Hepatocyte (in vitro differentiated cells): ENCODE results near the gene DNAH6. TPM values are rescaled to one million over a fixed set of nuclear protein-coding genes. Genes with fewer than 3 reads are reported as not detected.

Source experiments
- DNase-seq: peaks from one replicate; pipeline ENCODE4 v3.0.0-alpha.2; 2016; ENCODE audit warnings: low spot score
- H2AFZ ChIP-seq: fragments of 200-600 bp; sonication (generic); 2 replicates; pipeline ENCODE4 v1.6.0; 2016; ENCODE audit warnings: antibody characterized with exemption, mild to moderate bottlenecking
- H3K27ac ChIP-seq: fragments of 200-600 bp; sonication (generic); 2 replicates; pipeline ENCODE4 v1.5.1; 2016; ENCODE audit warnings: mild to moderate bottlenecking
- H3K27me3 ChIP-seq: fragments of 200-600 bp; sonication (generic); 2 replicates; pipeline ENCODE4 v1.6.1; 2016
- H3K36me3 ChIP-seq: fragments of 200-600 bp; sonication (generic); replicated peaks from 2 replicates; pipeline ENCODE4 v1.5.1; 2016; ENCODE audit warnings: low read depth; ENCODE audit not compliant: insufficient read depth
- H3K4me1 ChIP-seq: fragments of 200-600 bp; sonication (generic); 2 replicates; pipeline ENCODE4 v1.5.1; 2016; ENCODE audit warnings: mild to moderate bottlenecking, moderate library complexity; ENCODE audit not compliant: insufficient read depth
- H3K4me2 ChIP-seq: fragments of 200-600 bp; sonication (generic); 2 replicates; pipeline ENCODE4 v1.6.0; 2016
- H3K4me3 ChIP-seq: fragments of 200-600 bp; sonication (generic); 2 replicates; pipeline ENCODE4 v1.5.1; 2016; ENCODE audit warnings: mild to moderate bottlenecking
- H3K79me2 ChIP-seq: fragments of 200-600 bp; sonication (generic); 2 replicates; pipeline ENCODE4 v1.6.0; 2017; ENCODE audit warnings: mild to moderate bottlenecking
- H3K9me2 ChIP-seq: fragments of 200-600 bp; sonication (generic); replicated peaks from 2 replicates; pipeline ENCODE4 v1.6.0; 2017; ENCODE audit warnings: mild to moderate bottlenecking; ENCODE audit not compliant: insufficient read depth
- H3K9me3 ChIP-seq: fragments of 200-600 bp; sonication (generic); 2 replicates; pipeline ENCODE4 v1.5.1; 2016; ENCODE audit warnings: low read depth, mild to moderate bottlenecking
- H4K20me1 ChIP-seq: fragments of 200-600 bp; sonication (generic); 2 replicates; pipeline ENCODE4 v1.6.0; 2016; ENCODE audit warnings: mild to moderate bottlenecking; ENCODE audit not compliant: insufficient read depth, poor library complexity, severe bottlenecking
- CTCF ChIP-seq: fragments of 200-600 bp; sonication (generic); IDR thresholded peaks from 2 replicates; pipeline ENCODE4 v1.5.1; 2016; ENCODE audit warnings: antibody characterized with exemption, mild to moderate bottlenecking; ENCODE audit not compliant: poor library complexity
- EZH2 ChIP-seq: fragments of 200-600 bp; sonication (generic); IDR thresholded peaks from 2 replicates; pipeline ENCODE4 v1.6.1; 2016; ENCODE audit warnings: antibody characterized with exemption, mild to moderate bottlenecking, borderline replicate concordance
- EZH2phosphoT487 ChIP-seq: fragments of 200-600 bp; sonication (generic); IDR thresholded peaks from one replicate; pipeline ENCODE4 v1.6.1; 2018; ENCODE audit warnings: antibody characterized with exemption, mild to moderate bottlenecking, low read depth, moderate library complexity; ENCODE audit not compliant: unreplicated experiment, severe bottlenecking
- WGBS: methylation state at CpG from one replicate; pipeline ENCODE4 v1.1.6; 2016; ENCODE audit warnings: low lambda C conversion rate; ENCODE audit errors: missing lambda C conversion rate; 5-methylcytosine and 5-hydroxymethylcytosine counted together
- polyA plus RNA-seq: library from polyadenylated mRNA; unstranded; fragments of >200 nt; fragmentation: Nextera tagmentation; extraction: Ambion mirVana; gene quantifications from 2 replicates; pipeline ENCODE4 v1.2.1, GENCODE V29; 2016
- total RNA-seq: library from RNA; depleted of rRNA; stranded (reverse); fragments of >200 nt; gene quantifications from 2 replicates; pipeline ENCODE4 v1.2.3, GENCODE V29; 2014

The DNAH6 gene
- total and polyA plus RNA-seq, 2 experiments from 2014 or later = 1.0 to 1.2 TPM

GRCh38 chr2:84641021-84641420 lies 124.7 kb downstream of the DNAH6 start:
- Histone ChIP-seq H3K79me2 (no peaks in the 10 kb centered on the region), H3K4me3 (no peak overlapping the region), H3K9me2 (no peaks in the 10 kb centered on the region), H4K20me1 (no peaks in the 10 kb centered on the region), H3K27me3 (no peaks in the 10 kb centered on the region), H2AFZ (no peak overlapping the region), H3K27ac (no peak overlapping the region), H3K36me3 (no peaks in the 10 kb centered on the region), H3K4me2 (no peak overlapping the region), H3K4me1 (no peaks in the 10 kb centered on the region), H3K9me3 (no peaks in the 10 kb centered on the region)
- WGBS = 77% methylated on average over 1 of the region's 1 CpG
- TF ChIP-seq EZH2phosphoT487 (no peak), EZH2 (no peak), CTCF (no peak)
- DNase-seq = no peak

GRCh38 chr2:84643991-84644390 lies 127.7 kb downstream of the DNAH6 start:
- Histone ChIP-seq H3K27ac (no peak overlapping the region), H3K27me3 (no peaks in the 10 kb centered on the region), H3K9me3 (no peaks in the 10 kb centered on the region), H3K4me3 (no peak overlapping the region), H3K79me2 (no peaks in the 10 kb centered on the region), H3K4me2 (no peak overlapping the region), H3K9me2 (no peaks in the 10 kb centered on the region), H2AFZ (no peak overlapping the region), H3K36me3 (no peaks in the 10 kb centered on the region), H3K4me1 (no peaks in the 10 kb centered on the region), H4K20me1 (no peaks in the 10 kb centered on the region)
- no peak for DNase-seq
- 73% methylated on average over 3 of the region's 3 CpGs for WGBS
- TF ChIP-seq CTCF = no peak

- Histone ChIP-seq H3K4me2 (no peak overlapping the region), H4K20me1 (no peaks in the 10 kb centered on the region), H2AFZ (no peak overlapping the region), H3K9me3 (no peaks in the 10 kb centered on the region), H3K79me2 (no peaks in the 10 kb centered on the region), H3K4me1 (no peaks in the 10 kb centered on the region), H3K9me2 (no peaks in the 10 kb centered on the region), H3K27me3 (no peaks in the 10 kb centered on the region), H3K4me3 (no peak overlapping the region), H3K27ac (no peak overlapping the region), H3K36me3 (no peaks in the 10 kb centered on the region)
- no peak for DNase-seq
- no peak for TF ChIP-seq CTCF
- TF ChIP-seq EZH2phosphoT487 = no peak
- no peak for TF ChIP-seq EZH2
Observed at GRCh38 chr2:84646514-84646913, 130.2 kb downstream of the DNAH6 start.

- H3K9me3 ChIP-seq = no peaks in the 10 kb centered on the region
- no peaks in the 10 kb centered on the region for H3K27me3 ChIP-seq
- no peak overlapping the region for H3K27ac ChIP-seq
- no peaks in the 10 kb centered on the region for H3K4me1 ChIP-seq
- DNase-seq = no peak
- H3K9me2 ChIP-seq = no peaks in the 10 kb centered on the region
- no peak for TF ChIP-seq CTCF
- H3K79me2 ChIP-seq = no peaks in the 10 kb centered on the region
- H4K20me1 ChIP-seq = no peaks in the 10 kb centered on the region
- no peak overlapping the region for H3K4me3 ChIP-seq
- H2AFZ ChIP-seq = no peak overlapping the region
- H3K36me3 ChIP-seq = no peaks in the 10 kb centered on the region
- H3K4me2 ChIP-seq = no peak overlapping the region
Observed at GRCh38 chr2:84647267-84647666, 131.0 kb downstream of the DNAH6 start.
